Measurements from ENCODE around the gene LARP1.

LARP1 gene

DNA sequence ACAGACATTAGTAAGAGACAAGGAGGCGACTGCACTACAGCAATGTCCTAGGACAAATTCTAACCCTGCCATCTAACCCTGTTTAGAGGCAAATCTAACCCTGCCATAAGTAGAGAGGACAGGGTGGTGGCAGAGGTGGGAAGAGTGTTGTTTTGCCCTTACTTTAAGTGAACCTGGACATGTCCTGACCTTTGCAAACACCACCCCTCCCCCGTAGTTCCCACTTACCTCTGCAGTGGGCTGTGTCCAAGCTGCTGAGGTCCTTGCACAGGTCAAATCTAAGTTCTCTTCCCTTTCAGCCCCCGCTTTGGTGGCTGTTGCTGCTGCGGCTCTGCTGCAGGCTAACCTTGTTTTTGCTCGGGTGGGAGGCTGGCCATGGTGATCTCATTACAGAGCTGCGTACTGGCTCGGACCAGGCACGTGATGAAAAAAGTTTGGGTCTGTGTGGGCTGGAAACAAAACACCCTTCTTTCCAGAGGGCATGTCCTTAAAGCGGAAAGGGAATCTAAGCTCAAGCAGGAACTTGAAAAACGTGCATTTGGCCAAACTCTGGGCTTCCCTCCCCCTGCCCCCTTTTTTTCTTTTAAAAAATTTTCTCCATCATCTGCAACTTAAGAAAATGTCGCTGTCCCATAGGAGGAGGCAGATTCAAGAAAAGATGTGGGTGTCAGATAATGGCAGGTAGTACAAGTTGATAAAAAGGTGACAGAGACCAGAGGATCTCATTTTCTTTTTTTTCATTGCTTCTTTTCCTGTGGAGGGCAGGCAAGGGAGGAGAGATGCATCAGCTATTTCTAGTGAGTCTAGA is 95.3 kb downstream of the LARP1 start, which contains the start of gene FAXDC2:
TSS of gene FAXDC2 (minus strand) at position 349 of the 808 bp plus-strand sequence. CDS start 12,425 bp downstream, outside the sequence.
- no peak for DNase-seq (ENCODE audit: extremely low read depth in 1 of 2, low read depth in 1 of 2)

DNA sequence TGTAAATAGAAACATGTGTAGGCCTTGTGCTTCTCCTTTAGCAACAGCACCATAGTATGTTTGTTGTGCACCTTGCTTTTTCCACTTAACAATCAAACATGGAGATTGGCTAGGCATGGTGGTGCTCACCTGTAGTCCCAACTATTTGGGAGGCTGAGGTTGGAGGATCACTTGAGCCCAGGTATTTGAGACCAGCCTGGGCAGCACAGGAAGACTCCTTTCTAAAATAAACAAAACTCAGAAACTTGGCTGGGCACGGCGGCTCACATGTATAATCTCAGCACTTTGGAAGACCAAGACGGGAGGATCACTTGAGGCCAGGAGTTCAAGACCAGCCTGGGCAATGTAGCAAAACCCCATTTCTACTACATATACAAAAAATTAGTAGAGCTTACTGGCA is 96.2 kb downstream of the LARP1 start:
- no peak for DNase-seq (ENCODE audit: extremely low read depth in 1 of 2, low read depth in 1 of 2)

DNA sequence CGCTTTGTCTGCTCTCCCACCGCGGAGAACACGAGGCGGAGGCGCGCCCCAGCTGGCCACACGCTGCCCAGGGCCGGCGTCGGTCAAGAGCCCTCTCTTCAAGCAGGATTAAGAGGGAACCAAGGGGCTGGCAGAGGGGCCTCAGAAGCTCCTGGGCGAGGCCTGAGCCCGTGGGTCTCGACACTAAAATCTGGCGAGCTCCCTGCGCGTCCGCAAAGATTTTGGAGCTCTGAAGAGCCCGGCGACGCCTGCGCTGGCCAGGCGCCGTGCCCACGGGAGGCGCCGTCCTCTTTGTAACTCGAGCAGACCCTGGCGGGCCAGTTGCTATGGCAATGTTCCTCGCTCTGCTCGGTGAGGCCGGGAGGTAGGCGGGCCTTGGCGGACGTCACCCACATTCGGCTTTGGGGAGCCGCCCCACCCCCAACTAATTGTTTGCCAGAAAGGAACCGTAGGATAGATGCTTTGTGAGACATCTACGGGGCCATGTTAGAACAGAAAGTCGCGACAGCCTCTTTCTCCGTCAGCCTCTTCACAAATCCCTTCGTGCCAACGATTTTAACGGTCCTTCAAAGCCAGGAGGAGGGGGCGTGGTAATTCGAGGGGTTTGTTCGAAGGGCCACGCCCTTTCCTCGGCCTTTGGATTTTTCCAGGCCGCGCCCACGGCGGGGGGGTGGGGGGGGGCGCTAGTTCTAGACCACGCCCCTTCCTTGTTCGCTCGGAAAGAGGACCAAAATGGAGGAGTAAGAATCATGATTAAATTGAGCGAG is 102.5 kb downstream of the LARP1 start:
- peak; percentile 66 to 85 for DNase-seq (ENCODE audit: extremely low read depth in 1 of 2, low read depth in 1 of 2)

DNA sequence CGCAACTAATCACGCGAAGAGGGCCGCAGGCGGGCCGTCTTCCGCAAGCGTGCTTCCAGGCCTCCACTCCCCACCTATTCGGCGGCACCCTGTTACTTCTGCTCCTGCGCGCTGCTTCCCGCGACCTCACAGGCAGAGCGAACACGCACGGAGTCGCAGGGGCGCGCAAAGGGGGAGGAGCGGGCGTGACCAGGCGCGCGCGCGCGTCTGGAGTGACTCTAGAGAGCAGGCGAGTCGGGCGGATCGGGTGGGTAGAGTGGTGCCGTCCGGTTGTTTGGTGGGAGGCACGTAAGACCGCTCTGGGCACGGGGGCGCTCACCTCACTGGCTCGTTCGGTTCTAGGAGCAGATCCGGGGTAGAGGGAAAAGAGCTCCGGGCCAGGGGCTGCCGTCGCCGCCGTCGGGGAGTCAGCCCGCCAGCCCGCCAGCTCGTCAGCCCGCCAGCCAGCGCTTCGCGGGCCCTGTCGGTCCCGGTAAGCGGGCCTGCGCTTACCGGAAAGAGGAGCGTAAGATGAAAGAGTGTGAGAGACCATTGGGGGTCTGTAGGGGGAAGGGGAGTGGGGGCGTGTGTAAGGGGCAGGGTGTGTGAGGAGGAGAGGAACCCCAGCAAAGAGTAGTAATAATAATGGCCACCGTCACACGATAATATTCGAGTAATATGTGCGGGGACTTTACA is 103.3 kb downstream of the LARP1 start, which contains the start of gene CNOT8:
TSS of gene CNOT8 (plus strand) at position 331 of the 675 bp plus-strand sequence. CDS start 4,652 bp downstream, outside the sequence.
- DNase-seq (ENCODE audit: extremely low read depth in 1 of 2, low read depth in 1 of 2) = peak; percentile 95 to 96

GRCh38 chr5:154858972-154859871 is 104.0 kb downstream of the LARP1 start:
- DNase-seq (ENCODE audit: extremely low read depth in 1 of 2, low read depth in 1 of 2) = no peak

DNA sequence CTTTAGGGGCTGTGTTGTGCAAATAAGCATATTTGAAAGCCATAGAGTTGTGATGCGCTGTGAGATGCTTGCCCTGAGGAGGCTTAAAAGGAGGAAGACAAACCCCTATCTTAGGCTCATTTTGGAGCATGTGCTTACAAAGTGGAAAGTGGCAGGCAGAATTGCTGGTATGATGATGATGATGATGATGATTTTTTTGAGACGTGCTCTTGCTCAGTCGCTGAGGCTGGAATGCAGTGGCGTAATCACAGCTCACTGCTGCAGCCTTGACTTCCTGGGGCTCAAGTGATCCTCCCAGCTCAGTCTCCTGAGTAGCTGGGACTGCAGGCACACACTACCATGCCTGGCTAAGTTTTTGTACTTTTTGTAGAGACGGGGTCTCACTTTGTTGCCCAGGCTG is 104.9 kb downstream of the LARP1 start:
- no peak for DNase-seq (ENCODE audit: extremely low read depth in 1 of 2, low read depth in 1 of 2)

DNA sequence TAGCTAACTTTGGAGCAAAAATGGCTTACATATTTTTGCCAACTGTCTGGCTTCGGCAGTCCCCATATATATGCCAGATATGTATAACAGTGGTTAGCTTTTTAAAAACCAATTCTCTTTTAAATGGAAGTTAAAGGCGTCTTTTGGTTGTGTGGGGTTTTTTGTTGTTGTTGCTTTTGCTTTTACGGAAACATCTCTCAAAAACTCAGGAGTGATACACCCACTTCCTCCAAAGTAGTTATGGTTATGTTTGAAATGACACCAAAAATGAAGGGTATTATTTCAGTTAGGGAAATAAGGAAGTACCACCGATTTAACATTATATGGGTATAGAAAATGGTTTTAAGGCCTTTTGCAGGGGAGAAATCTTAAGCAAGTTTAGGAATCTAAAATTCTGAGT is 105.6 kb downstream of the LARP1 start:
- no peak for DNase-seq (ENCODE audit: extremely low read depth in 1 of 2, low read depth in 1 of 2)

DNA sequence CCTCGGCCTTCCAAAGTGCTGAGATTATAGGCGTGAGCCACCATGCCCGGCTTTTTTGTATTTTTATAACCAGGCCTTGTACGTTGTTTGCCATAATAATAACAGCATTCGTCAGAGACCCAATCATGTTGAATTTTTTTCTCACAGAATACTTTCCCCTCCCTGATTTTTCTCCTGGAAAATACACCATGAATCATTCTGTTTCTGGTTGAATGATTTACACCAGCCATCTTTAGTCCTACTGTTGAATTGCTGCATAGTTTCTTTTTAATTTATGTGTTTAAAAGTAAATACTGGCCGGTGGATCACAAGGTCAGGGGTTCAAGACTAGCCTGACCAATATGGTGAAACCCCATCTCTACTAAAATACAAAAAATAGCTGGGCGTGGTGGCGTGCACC is 106.8 kb downstream of the LARP1 start:
- no peak for DNase-seq (ENCODE audit: extremely low read depth in 1 of 2, low read depth in 1 of 2)

- no peak for DNase-seq (ENCODE audit: extremely low read depth in 1 of 2, low read depth in 1 of 2)
These were observed 107.6 kb downstream of the LARP1 start for GRCh38 chr5:154862766-154863165.

DNA sequence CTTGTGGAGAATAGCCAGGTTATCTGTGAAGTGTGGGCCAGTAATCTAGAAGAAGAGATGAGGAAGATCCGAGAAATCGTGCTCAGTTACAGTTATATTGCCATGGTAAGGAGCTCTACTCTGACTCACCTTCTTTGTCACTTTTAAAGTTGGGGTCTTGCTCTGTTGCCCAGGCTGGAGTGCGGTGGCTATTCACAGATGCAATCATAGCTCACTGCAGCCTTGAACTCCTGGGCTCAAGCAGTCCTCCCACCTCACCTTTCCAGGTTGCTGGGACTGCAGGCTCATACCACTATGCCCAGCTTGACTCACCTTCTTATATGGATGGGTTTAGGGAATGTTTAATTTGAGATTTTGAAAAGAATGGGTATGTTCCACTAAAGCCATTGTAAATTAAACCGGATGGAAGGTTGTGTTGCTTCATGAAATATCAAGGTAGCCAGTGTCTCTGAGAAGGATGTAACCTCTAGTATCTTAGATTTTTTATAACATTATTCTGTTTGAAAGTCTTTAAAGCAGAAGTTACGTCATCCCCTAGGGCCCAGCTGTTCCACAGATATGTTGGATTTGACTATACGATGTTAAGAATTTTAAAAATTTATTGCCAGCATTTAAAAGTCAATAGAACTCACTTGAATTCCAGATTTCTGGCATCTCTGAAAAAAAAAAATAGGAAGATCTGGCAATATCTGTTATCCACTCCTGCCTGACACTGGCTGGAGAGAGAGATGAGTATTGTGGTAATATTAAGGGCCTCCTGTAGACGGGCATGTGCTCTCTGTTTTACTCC is 108.3 kb downstream of the LARP1 start:
- no peak for DNase-seq (ENCODE audit: extremely low read depth in 1 of 2, low read depth in 1 of 2)

GRCh38 chr5:154865466-154866184 is 110.4 kb downstream of the LARP1 start:
- DNase-seq (ENCODE audit: extremely low read depth in 1 of 2, low read depth in 1 of 2) = no peak

GRCh38 chr5:154866841-154867240 is 111.7 kb downstream of the LARP1 start:
- DNase-seq (ENCODE audit: extremely low read depth in 1 of 2, low read depth in 1 of 2) = no peak

All from stimulated activated CD8-positive, alpha-beta memory T cell treated with anti-CD3 and anti-CD28 coated beads, Interleukin-7, amount 100 ng/mL, for 48 hours (primary cell).